ENCODE data around the gene RGS12.

RGS12 gene

DNA sequence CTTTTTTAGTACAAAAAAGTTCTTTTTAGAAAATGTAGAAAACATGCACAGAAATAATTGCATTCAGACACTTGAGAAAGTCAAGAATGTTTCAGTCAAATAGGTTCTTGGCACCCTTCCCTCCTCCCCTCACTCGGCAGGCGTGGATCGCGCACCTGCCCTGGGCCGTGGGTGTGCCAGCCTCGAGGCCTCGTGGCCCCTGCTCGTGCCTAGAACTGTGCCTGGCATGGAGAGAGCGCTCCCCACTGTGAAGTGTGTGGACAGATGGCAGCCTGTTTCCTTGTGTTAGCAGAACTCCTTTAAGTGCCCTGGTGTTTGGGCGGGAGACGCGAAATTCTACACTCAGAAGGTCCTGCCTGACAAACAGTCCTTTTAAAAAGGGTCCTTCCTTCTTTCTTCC is 14.7 kb downstream of the RGS12 start:
- DNase-seq (ENCODE audit: extremely low read depth in 1 of 2, low read depth in 1 of 2) = no peak

DNA sequence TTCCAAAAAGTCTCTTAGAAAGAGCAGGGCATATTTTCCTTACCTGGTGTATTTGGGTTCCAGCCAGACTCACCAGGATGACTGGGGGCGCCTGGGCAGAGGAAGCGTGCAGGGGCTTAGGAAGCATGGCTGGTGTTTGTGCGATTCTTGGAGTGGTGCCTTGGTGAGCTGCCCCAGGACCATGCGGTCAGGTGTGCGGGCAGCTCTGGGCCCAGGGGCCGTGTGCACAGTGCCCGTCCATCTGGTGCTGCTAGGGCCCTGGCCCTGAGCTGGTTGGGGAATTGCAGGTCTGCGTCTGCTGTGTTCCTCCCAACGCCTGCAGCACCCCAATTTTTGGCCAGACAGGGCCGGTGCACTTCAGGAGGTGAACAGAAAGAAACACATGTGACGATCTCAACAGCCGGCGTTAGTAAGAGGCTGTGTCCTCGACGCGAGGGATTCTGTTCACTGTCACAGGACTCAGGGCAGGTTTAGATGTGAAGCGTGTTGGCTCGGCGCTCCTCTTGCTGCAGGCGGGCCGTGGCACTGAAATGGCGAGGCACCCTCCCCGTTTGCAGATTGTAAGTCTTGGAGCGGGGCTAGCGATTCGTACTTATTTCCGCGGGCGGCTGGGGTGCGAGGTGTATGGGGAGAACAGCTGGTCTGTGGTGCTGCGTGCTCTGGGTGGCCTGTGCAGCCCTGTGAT is 15.2 kb downstream of the RGS12 start:
- DNase-seq (ENCODE audit: extremely low read depth in 1 of 2, low read depth in 1 of 2) = no peak

DNA sequence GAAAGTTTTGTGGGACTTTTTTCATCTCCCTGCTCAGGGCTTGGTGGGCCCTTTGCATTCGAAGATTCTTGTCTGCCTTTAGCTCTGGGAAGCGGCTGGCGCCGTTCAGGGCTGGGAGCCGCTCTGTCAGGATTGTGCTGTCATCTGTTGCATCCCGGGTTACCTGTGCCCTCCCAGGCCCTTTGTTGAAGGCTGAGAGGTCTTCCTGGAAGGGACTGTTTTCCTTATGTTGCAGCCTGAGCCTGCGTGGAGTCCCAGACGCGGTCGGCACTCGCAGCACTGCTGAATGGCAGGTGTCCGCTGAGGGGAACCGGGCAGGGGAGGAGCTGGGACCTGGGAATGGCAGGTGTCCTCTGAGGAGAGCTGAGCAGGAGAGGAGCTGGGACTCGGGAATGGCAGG is 15.9 kb downstream of the RGS12 start:
- no peak for DNase-seq (ENCODE audit: extremely low read depth in 1 of 2, low read depth in 1 of 2)

DNA sequence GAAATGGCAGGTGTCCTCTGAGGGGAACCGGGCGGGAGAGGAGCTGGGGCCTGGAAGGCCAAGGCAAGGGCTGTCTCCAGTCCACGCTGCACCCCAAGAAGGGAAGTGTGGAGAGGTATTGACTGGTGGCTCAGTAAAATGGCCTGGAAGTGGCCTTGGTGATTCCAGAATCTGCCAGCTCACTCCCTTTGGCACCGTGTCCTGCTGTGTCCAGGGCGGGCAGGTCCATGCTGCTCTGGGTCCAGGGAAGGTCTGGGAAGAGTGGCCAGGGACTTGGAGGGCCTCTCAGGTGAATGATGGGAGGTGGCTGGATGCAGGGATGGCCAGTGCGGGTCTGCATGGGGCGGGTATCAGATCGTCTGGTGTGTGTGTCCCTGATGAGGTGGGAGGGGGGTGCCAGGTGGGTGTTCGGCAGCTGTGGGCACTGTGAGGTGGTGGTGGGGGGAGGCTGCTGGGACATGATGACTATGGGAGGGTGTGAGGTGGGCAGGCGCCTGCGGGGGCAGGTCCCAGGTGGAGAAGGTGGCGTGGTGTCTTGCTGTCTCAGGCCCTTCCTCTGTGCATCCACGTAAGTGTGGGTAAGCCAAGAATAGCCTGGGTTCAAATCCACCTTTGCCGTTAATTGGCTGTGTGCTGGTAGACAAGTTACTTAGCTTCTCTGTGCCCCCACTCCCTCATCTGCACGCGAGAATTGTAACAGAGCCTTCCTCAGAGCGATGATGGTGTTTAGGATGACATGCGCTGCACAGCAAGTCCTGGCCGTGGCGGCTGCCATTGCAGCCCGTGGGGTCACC is 17.7 kb downstream of the RGS12 start:
- no peak for DNase-seq (ENCODE audit: extremely low read depth in 1 of 2, low read depth in 1 of 2)

DNA sequence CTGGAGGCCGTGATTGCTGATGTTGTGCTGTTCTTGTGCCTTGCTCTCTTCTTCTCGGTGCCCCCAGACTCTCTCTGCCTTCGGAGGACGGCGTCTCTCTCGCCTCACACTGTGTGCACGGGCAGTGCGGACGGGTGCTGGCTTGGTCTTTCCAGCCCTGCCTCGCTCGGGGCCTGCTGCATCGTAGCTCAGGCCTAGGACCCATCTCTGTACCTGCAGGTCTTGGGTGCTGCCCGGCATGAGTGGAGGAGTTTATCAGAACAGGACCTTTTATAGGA is 18.2 kb downstream of the RGS12 start:
- no peak for DNase-seq (ENCODE audit: extremely low read depth in 1 of 2, low read depth in 1 of 2)

DNA sequence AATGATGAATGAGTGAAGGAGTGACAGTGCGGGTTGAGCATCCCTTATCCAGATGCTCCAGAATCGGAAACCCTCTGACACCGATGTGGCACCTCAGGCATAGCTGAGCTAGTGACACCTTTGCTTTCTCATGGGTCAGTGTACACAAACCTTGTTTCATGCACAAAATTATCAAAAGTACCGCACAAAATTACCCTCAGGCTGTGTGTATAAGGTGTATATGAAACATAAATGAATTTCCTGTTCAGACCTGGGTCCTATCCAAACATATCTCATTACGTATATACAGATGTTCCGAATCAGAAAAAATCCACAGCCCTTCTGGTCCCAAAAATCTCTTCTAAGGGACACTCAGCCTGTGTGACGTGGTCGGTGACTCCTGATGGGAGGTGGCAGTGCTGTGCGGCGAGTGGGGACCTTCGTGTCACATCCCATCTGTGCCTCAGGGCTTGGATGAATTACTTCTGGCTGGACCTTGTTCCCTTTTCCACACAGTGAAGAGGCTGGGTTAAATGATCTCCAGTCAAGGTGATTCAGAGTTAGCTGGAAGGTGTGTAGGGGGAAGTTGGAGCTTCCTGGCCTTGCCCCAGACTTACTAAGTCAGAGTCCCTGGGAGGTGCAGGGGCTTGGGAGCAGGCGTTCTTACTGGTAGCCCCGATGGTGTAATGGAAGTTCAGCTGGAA is 18.8 kb downstream of the RGS12 start:
- DNase-seq (ENCODE audit: extremely low read depth in 1 of 2, low read depth in 1 of 2) = no peak

DNA sequence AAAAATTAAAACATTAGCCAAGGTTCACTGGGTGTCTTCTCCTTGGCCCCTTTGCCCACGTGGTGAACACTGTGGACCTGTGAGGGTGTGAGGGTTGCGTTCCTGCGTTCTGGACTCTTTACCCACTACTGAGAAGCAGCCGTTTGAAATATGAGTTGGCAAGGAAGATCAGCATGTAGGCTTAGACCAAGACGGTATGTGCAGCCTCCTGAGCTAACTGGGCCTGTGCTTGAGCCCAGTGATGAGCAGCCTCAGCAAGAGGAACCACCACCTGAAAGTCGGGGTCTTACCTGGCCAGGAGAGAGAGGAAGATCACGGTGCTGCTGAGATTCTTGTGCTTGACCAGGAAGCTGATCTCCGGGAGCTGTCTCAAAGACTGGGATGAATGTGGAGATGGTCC is 19.5 kb downstream of the RGS12 start:
- no peak for DNase-seq (ENCODE audit: extremely low read depth in 1 of 2, low read depth in 1 of 2)

DNA sequence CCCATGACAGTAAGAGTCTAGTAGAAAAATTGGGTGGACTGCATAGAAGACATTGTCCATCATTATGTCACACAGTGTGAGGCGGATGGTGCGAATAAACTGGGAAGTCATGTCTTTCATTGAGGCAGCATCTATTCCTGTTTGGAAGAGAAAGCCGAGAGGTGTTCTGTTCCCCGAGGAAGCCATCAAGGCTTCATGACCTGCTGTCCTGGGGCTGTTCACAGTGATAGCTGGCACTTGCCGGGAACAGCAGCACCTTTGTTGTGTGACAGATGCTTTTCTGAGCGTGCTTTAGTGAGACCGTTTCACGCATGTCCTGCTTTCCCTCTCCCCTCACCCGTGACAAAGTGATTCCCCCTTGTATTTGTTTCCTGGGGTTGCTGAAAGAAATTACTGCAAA is 20.3 kb downstream of the RGS12 start:
- no peak for DNase-seq (ENCODE audit: extremely low read depth in 1 of 2, low read depth in 1 of 2)

DNA sequence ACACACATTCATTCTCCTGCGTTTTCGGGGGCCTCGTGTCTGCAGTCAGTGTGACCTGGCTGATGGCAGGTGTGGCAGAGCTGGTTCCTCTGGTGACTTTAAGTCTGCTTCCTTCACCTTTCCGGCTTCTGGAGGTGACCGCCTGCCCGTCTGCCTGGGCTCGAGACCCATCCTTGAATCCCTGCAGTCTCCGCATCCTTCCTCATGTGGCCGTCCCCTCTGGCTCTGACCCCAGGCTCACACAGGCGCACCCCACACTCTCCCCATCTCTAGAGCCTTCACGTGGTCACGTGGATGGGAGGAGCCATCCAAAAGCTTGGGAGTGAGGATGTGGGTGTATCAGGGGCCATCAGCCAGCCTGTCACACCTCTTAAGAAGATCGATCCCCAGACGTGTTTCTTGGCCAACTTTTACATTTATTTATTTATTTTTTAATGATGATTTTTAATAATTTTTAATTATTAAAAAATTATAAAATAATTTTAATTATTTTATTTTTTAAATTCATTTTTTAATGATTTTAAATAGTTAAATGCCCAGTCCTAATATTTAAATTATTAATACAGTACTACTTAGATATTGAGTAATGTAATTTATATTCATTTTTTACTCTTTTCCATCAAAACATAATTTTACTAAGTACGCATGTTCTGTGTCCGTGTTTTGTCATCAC is 20.9 kb downstream of the RGS12 start:
- DNase-seq (ENCODE audit: extremely low read depth in 1 of 2, low read depth in 1 of 2) = no peak

DNA sequence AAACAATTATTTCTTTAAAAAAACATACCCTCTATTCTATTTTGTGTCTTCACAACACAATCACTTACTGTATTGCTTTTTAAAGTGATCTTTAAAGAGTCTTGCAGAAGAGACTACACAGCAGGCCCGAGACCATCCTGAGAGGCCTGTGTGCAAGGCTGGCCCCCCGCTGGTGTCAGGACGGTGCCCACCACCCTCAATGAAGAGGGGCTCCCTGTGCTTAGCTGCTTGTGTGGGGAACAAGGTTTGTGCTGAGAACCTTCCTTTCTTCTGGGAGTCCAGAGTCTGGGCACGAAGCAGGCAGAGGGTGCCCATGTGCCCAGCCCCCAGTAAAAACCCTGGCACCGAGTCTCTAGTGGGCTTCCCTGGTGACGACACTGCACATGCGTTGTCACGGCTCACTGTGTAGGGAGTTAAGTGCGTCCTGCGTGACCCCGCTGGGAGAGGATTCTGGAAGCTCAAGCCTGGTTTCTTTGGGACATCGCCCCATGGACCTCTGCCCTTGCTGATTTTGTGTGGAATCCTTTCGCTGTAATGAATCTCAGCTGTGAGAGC is 22.0 kb downstream of the RGS12 start:
- DNase-seq (ENCODE audit: extremely low read depth in 1 of 2, low read depth in 1 of 2) = no peak

DNA sequence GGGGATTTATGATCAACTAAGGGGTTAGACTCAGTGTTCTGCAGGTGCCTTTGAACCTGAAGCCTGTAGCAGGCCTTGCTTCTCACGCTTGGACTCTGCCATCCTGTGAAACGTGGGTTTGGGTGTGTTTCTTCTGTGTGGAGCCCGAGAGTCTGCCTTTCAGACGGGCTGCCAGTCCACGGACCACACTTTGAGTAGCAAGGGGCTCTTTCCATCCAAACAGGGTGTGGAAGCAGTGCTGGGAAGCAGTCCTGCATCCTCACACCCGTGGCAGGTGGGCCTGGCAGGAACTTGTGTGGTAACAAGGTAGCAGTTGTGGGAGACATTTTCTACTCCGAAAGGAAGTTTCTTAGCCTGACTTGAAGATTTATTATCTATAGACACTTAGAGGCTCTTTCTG is 22.7 kb downstream of the RGS12 start:
- DNase-seq (ENCODE audit: extremely low read depth in 1 of 2, low read depth in 1 of 2) = no peak

DNA sequence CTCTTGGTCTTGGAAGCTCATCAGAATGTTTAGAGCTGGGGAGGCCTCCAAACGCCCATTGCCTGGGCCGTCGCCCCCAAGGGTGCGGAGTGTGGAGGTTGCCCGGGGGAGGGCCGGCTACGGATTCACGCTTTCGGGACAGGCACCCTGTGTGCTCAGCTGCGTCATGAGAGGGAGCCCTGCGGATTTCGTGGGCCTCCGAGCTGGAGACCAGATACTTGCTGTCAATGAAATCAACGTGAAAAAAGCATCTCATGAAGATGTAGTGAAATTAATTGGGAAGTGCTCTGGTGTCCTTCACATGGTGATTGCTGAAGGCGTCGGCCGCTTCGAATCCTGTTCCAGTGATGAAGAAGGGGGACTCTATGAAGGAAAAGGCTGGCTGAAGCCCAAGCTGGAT is 23.3 kb downstream of the RGS12 start:
- DNase-seq (ENCODE audit: extremely low read depth in 1 of 2, low read depth in 1 of 2) = no peak

DNA sequence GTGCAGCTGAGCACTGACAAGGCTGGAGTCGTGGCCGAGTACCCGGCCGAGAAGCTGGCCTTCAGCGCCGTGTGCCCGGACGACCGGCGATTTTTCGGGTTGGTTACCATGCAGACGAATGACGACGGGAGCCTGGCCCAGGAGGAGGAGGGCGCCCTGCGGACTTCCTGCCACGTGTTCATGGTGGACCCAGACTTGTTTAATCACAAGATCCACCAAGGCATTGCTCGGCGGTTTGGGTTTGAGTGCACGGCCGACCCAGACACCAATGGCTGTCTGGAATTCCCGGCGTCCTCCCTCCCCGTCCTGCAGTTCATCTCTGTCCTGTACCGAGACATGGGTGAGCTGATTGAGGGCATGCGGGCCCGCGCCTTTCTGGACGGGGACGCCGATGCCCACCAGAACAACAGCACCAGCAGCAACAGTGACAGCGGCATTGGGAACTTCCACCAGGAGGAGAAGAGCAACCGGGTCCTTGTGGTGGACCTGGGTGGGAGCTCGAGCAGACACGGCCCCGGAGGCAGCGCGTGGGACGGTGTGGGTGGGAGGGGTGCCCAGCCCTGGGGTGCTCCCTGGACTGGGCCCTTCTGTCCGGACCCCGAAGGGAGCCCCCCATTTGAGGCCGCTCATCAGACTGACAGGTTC is 24.3 kb downstream of the RGS12 start:
- DNase-seq (ENCODE audit: extremely low read depth in 1 of 2, low read depth in 1 of 2) = no peak

DNA sequence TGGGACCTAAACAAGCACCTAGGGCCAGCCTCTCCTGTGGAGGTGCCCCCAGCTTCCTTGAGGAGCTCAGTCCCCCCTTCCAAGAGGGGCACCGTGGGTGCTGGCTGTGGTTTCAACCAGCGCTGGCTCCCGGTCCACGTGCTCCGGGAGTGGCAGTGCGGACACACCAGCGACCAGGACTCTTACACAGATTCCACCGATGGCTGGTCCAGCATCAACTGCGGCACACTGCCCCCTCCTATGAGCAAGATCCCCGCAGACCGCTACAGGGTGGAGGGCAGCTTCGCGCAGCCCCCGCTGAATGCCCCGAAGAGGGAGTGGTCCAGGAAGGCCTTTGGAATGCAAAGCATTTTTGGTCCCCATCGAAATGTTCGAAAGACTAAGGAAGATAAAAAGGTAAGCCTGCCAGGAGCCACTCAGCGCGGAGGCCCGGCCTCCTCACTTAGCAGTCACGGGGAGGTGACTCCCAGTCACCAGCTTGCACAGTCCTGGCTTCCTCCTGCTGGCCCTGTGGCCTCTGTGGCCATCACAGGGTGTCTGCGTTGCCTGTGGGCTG is 24.9 kb downstream of the RGS12 start:
- DNase-seq (ENCODE audit: extremely low read depth in 1 of 2, low read depth in 1 of 2) = no peak

DNA sequence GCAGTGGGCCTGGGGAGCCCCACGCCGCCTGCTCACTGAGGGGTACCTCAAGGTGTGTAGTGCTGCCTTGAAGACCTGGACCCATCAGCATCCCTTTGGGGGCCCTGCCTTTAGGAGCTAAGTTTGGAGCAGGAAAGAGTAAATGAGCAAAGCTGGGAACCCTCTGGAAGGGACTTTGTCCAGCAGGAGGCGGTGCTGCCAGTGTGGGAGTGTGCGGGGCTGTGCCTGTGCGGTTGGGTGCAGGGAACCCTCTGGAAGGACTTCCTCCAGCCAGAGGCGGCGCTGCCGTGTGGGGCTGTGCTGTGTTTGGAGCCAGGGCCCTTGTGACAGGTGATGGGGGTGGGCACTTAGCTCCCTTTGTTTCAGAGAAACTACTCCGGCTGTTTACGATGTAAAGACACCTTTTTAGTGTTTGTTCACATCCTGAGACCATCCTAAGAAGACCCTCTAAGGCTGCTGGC is 25.8 kb downstream of the RGS12 start:
- DNase-seq (ENCODE audit: extremely low read depth in 1 of 2, low read depth in 1 of 2) = no peak

DNA sequence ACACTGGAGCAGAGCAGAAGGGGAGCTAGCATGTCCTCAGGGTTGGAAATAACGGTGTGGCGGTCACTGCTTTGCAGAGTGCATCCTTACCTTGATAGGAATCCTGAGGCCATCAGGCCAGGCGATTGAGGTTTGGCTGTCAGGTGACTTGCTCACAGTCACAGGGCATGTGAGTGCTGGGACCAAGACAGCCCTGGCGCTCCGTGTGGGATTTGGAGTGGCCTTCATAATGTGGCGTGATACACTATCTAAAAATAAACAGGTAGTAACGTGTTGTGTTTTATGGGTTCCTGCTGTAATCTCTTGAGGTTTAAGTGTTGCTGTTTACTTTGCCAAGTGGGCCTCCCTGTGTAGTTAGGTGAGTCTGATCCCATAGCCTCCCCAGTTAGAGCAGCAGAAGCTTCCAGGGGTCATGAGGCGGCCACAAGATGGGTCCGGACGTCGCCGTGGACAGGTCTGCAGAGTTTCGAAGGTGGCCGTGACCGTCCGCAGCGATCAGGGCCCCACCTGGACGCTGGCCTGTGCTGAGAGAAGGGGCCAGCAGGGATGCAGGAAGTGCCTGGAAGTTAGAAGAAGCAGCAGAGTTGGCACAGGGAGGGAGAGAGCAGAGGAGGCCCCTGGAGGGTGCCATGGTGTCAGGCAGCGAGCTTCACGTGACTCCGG is 27.7 kb downstream of the RGS12 start:
- DNase-seq (ENCODE audit: extremely low read depth in 1 of 2, low read depth in 1 of 2) = no peak

DNA sequence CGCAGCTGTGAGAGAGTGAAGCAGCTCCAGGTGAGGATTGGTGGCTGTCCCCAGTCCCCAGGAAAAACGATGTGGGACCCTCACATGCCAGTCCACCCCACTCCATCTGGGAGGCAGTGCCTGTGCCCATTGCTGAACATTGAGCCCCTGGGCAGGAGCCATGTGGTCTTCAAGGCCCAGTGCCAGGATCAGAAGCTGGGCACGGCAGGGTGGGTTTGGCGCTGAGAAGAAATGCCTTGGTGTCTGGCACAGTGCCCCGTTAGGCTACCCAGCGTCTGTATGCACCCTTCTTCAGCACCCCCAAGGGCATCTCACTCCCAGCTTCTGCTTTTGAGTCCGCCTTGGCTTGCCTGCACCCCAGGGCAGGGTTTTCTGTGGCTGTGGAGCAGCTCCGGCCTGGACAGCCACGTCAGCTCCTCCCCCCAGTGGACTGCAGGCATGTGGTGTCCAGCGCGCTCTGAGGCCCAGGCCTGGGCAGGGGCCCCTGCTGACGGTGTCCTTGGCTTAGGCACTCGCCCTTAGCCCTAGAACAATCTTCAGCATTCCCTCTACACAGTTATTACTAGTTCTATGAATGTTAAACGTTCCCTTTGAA is 28.6 kb downstream of the RGS12 start:
- DNase-seq (ENCODE audit: extremely low read depth in 1 of 2, low read depth in 1 of 2) = no peak

DNA sequence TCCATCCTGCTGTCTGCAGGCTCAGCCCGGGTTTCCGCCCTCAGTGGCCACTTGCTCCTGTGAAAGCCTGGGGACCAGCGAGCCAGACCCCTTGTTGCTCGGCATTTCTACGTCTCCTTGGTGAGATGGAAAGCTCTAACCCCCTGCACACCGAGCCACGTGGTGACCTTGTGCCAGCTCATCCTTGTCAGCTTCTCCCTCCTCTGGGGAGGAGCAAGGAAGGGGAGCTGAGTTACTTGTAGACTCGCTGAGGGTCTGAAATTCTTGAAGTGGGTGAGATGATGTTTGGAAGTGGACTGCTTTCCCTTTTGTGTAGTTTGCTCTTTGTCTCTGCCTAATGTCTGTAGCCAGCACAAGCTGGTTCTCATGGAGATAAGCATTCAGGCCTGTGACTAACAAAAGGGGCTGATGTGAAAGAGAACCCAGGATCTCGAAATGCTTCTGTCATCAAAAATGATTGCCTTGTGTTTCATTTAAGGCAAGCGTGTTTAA is 29.3 kb downstream of the RGS12 start:
- DNase-seq (ENCODE audit: extremely low read depth in 1 of 2, low read depth in 1 of 2) = no peak

DNA sequence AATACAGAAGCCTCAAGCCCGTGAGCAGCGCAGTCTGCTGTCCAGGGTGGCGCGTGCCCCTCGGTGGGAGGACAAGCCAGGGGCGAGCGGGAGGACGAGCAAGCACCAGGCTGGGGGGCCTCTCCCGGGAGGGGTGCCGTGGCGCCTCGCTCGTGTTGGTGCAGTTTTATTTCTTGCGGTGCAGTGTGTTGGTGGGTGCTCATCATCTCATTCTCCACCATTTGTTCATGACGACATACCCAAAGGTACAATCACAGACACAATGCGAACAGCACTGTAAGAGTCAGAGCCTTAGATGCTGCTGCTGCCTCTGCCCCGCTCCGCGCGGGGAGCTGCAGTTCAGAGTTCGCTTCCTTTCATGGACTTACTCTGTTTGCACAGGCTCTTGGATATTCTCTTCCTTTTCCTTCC is 30.3 kb downstream of the RGS12 start:
- DNase-seq (ENCODE audit: extremely low read depth in 1 of 2, low read depth in 1 of 2) = no peak

Data from activated CD8-positive, alpha-beta memory T cell treated with anti-CD3 and anti-CD28 coated beads for 1 hour (primary cell).